HEK293 (cell line): ENCODE measurements around the gene KCNE3.

ENCODE experiments used
- CTCF ChIA-PET: fragments of 350-600 bp; formaldehyde crosslinking; extraction: SDS; loops from one replicate; lab custom pipeline; 2021; ENCODE audit warnings: antibody characterized with exemption; lab: Yijun Ruan, JAX
- POLR2A ChIA-PET: fragments of 300-600 bp; formaldehyde crosslinking; extraction: SDS; loops from one replicate; lab custom pipeline; 2020; ENCODE audit warnings: antibody characterized with exemption, inconsistent platforms; lab: Yijun Ruan, JAX
- H3K27ac ChIP-seq: fragments of 200-500 bp; sonication (Bioruptor generic); 2 replicates; pipeline ENCODE4 v1.5.1; 2014; ENCODE audit warnings: low read depth, low read length, control low read depth, inconsistent platforms; ENCODE audit errors: extremely low read depth
- H3K36me3 ChIP-seq, 2 experiments: fragments of 200-500 bp in 1 of 2; sonication (Bioruptor generic) in 1 of 2; 1 replicate in 1 of 2; 2 replicates in 1 of 2; pipeline ENCODE4 v1.5.1; 2014 to 2017; ENCODE audit warnings: inconsistent platforms in 2 of 2, low read length in 2 of 2; ENCODE audit not compliant: control insufficient read depth in 2 of 2, insufficient read depth in 1 of 2
- H3K4me1 ChIP-seq: fragments of 200-500 bp; sonication (Bioruptor generic); 2 replicates; pipeline ENCODE4 v1.5.1; 2014; ENCODE audit warnings: mild to moderate bottlenecking, low read length, inconsistent platforms; ENCODE audit not compliant: control insufficient read depth, insufficient read depth
- H3K4me3 ChIP-seq: 2 replicates; pipeline ENCODE4 v1.5.1; 2011; ENCODE audit warnings: low read depth, mild to moderate bottlenecking, control low read depth, low read length, moderate library complexity
- H3K9me3 ChIP-seq: fragments of 200-500 bp; sonication (Bioruptor generic); 2 replicates; pipeline ENCODE4 v1.5.1; 2014; ENCODE audit warnings: low read depth, low read length, inconsistent platforms; ENCODE audit not compliant: control insufficient read depth, insufficient read depth
- MYNN ChIP-seq: fragments of 450-650 bp; formaldehyde crosslinking; IDR thresholded peaks from 2 replicates; pipeline ENCODE4 v1.5.1; 2016; ENCODE audit warnings: missing biosample characterization, missing genetic modification characterization, borderline replicate concordance
- MZF1 ChIP-seq: fragments of 450-650 bp; formaldehyde crosslinking; IDR thresholded peaks from 2 replicates; pipeline ENCODE4 v1.5.1; 2017; ENCODE audit warnings: missing biosample characterization, missing genetic modification characterization, borderline replicate concordance
- REPIN1 ChIP-seq: fragments of 450-650 bp; formaldehyde crosslinking; IDR thresholded peaks from 2 replicates; pipeline ENCODE4 v1.5.1; 2017; ENCODE audit warnings: missing biosample characterization, missing genetic modification characterization, low read depth
- TCF7L2 ChIP-seq: IDR thresholded peaks from 2 replicates; pipeline ENCODE4 v1.6.1; 2011; ENCODE audit warnings: low read depth, mild to moderate bottlenecking, inconsistent platforms, low read length, moderate library complexity, borderline replicate concordance
- TRIM28 ChIP-seq: IDR thresholded peaks from 2 replicates; pipeline ENCODE4 v1.6.1; 2011; ENCODE audit warnings: low read length, control low read depth, borderline replicate concordance
- YY1 ChIP-seq: fragments of 450-650 bp; formaldehyde crosslinking; IDR thresholded peaks from 2 replicates; pipeline ENCODE4 v1.5.1; 2018; ENCODE audit warnings: missing biosample characterization, missing genetic modification characterization
- YY2 ChIP-seq: fragments of 450-650 bp; formaldehyde crosslinking; IDR thresholded peaks from 2 replicates; pipeline ENCODE4 v1.5.1; 2016; ENCODE audit warnings: missing biosample characterization, missing genetic modification characterization
- ZBTB20 ChIP-seq: fragments of 450-650 bp; formaldehyde crosslinking; IDR thresholded peaks from 2 replicates; pipeline ENCODE4 v1.5.1; 2016; ENCODE audit warnings: missing biosample characterization, missing genetic modification characterization
- ZNF211 ChIP-seq: fragments of 450-650 bp; formaldehyde crosslinking; IDR thresholded peaks from 2 replicates; pipeline ENCODE4 v1.5.1; 2016; ENCODE audit warnings: low read depth, missing biosample characterization, missing genetic modification characterization
- ZNF221 ChIP-seq: fragments of 450-650 bp; formaldehyde crosslinking; IDR thresholded peaks from 2 replicates; pipeline ENCODE4 v1.5.1; 2017; ENCODE audit warnings: missing biosample characterization, missing genetic modification characterization, borderline replicate concordance
- ZNF292 ChIP-seq: fragments of 450-650 bp; formaldehyde crosslinking; IDR thresholded peaks from 2 replicates; pipeline ENCODE4 v1.5.1; 2016; ENCODE audit warnings: low read depth, missing biosample characterization, missing genetic modification characterization, borderline replicate concordance
- ZNF302 ChIP-seq: fragments of 450-650 bp; formaldehyde crosslinking; IDR thresholded peaks from 2 replicates; pipeline ENCODE4 v1.5.1; 2016; ENCODE audit warnings: missing biosample characterization, missing genetic modification characterization, low read depth
- ZNF335 ChIP-seq: fragments of 450-650 bp; formaldehyde crosslinking; conservative IDR thresholded peaks from 2 replicates; pipeline ENCODE4 v1.5.1; 2016; ENCODE audit warnings: missing biosample characterization, missing genetic modification characterization
- ZNF341 ChIP-seq: fragments of 450-650 bp; formaldehyde crosslinking; IDR thresholded peaks from 2 replicates; pipeline ENCODE4; 2016; ENCODE audit warnings: low read depth, missing biosample characterization, missing genetic modification characterization
- ZNF391 ChIP-seq: fragments of 450-650 bp; formaldehyde crosslinking; IDR thresholded peaks from 2 replicates; pipeline ENCODE4 v1.5.1; 2016; ENCODE audit warnings: low read depth, missing biosample characterization, missing genetic modification characterization, borderline replicate concordance
- ZNF544 ChIP-seq: fragments of 450-650 bp; formaldehyde crosslinking; IDR thresholded peaks from 2 replicates; pipeline ENCODE4 v1.5.0; 2017; ENCODE audit warnings: missing biosample characterization, missing genetic modification characterization
- ZNF610 ChIP-seq: fragments of 450-650 bp; formaldehyde crosslinking; IDR thresholded peaks from 2 replicates; pipeline ENCODE4 v1.5.1; 2016; ENCODE audit warnings: missing biosample characterization, missing genetic modification characterization, borderline replicate concordance
- ZNF776 ChIP-seq: fragments of 450-650 bp; formaldehyde crosslinking; IDR thresholded peaks from 2 replicates; pipeline ENCODE4 v1.5.0; 2017; ENCODE audit warnings: missing biosample characterization, missing genetic modification characterization, borderline replicate concordance
- ZNF830 ChIP-seq: fragments of 450-650 bp; IDR thresholded peaks from 2 replicates; pipeline ENCODE4 v1.5.0; 2018; ENCODE audit warnings: missing biosample characterization, missing genetic modification characterization, low read depth, mild to moderate bottlenecking, moderate library complexity
- TF ChIP-seq, protein P1 (sequence below): fragments of 450-650 bp; formaldehyde crosslinking; IDR thresholded peaks from 2 replicates; pipeline ENCODE4 v1.5.1; 2017; ENCODE audit warnings: missing biosample characterization, mild to moderate bottlenecking, missing genetic modification characterization, moderate library complexity
- TF ChIP-seq, protein P2 (sequence below): fragments of 450-650 bp; formaldehyde crosslinking; IDR thresholded peaks from 2 replicates; pipeline ENCODE4 v1.5.1; 2016; ENCODE audit warnings: missing biosample characterization, missing genetic modification characterization
- TF ChIP-seq, protein P3 (sequence below): fragments of 450-650 bp; formaldehyde crosslinking; IDR thresholded peaks from 2 replicates; pipeline ENCODE4; 2016; ENCODE audit warnings: missing biosample characterization, missing genetic modification characterization
- TF ChIP-seq, protein P4 (sequence below): fragments of 450-650 bp; formaldehyde crosslinking; IDR thresholded peaks from 2 replicates; pipeline ENCODE4 v1.5.1; 2017; ENCODE audit warnings: missing biosample characterization, missing genetic modification characterization
- TF ChIP-seq, protein P5 (sequence below): fragments of 450-650 bp; formaldehyde crosslinking; IDR thresholded peaks from 2 replicates; pipeline ENCODE4 v1.5.1; 2016; ENCODE audit warnings: missing biosample characterization, missing genetic modification characterization
- TF ChIP-seq, protein P6 (sequence below): fragments of 450-650 bp; formaldehyde crosslinking; IDR thresholded peaks from 2 replicates; pipeline ENCODE4 v1.5.1; 2016; ENCODE audit warnings: missing biosample characterization, missing genetic modification characterization

The KCNE3 gene

DNA sequence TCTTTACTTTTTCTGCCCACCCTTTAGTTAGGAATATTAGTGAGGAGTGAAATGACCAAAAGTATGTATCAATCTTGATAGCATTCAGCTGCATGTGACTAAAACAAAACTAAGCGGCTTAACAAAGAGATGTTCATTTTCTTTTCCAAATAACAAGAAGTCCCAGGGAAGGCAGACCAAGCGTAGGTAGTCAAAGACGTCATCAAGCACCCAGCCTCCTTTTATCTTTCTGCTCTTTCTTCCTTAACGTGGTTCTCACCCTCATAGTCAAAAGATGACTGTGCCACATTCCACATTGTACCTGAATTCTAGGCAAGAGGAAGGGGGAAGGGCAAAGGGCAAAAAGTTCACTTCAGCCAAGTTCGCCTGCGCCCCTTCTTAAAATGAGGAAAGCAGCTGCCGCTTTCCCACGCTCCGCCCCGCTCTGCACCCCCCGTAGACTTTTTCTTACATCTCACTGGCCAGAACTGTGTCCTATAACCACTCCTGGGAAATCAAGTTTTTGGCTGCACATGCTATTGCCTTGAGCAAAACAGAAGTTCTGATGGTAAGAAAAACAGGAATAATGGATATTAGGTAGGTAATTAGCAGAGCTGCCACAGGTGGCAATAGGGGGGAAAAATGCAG is 54.5 kb downstream of the KCNE3 start:
- H3K4me1 ChIP-seq = peaks cover 1% of the 10 kb centered on the region; the same call in 1 of the 2 replicates
- POLR2A ChIA-PET = interaction anchor here (0.8 kb wide), 1 partner anchor 12 kb away, joined by 3 read pairs; no protein-coding TSS in a partner anchor
- no peaks in the 10 kb centered on the region for H3K9me3 ChIP-seq
- CTCF ChIA-PET = interaction anchor here (0.6 kb wide), 1 partner anchor 69 kb away, joined by 5 read pairs; no protein-coding TSS in a partner anchor
- H3K4me3 ChIP-seq = no peak overlapping the region
- no peak for TF ChIP-seq MYNN
- TF ChIP-seq ZNF830 (tag by site-specific recombination) = no peak
- no peak for TF ChIP-seq ZNF544 (tag by site-specific recombination)
- no peak for TF ChIP-seq ZNF776 (tag by site-specific recombination)
- no peak for TF ChIP-seq ZNF302 (tag by site-specific recombination)
- TF ChIP-seq, protein P1, sequence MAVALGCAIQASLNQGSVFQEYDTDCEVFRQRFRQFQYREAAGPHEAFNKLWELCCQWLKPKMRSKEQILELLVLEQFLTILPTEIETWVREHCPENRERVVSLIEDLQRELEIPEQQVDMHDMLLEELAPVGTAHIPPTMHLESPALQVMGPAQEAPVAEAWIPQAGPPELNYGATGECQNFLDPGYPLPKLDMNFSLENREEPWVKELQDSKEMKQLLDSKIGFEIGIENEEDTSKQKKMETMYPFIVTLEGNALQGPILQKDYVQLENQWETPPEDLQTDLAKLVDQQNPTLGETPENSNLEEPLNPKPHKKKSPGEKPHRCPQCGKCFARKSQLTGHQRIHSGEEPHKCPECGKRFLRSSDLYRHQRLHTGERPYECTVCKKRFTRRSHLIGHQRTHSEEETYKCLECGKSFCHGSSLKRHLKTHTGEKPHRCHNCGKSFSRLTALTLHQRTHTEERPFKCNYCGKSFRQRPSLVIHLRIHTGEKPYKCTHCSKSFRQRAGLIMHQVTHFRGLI = no peak
- TF ChIP-seq ZNF391 = no peak
- no peak for TF ChIP-seq ZNF221 (tag by site-specific recombination)
- no peak for TF ChIP-seq ZNF211 (tag by site-specific recombination)
- H3K27ac ChIP-seq = no peak overlapping the region
- no peaks in the 10 kb centered on the region for H3K36me3 ChIP-seq

DNA sequence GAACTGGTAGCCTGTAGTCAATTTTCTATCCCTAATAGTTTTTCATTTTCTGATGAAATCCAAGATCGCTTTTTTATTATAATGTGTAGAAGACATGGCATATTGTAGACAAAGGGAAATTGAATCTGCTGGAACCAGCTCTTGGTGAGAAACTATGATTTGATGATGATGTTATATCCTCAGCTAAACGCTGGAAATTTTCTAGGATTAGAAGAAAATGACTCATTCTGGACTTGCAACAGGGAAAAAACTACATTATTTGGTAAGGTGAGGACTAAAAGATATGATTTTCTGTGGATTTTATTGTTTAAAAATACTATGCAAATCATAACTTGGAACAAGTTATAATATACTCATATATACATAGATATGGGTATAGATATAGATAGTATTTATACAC is 55.0 kb downstream of the KCNE3 start:
- POLR2A ChIA-PET = no interaction called here
- Histone ChIP-seq H3K36me3 (no peaks in the 10 kb centered on the region), H3K9me3 (no peaks in the 10 kb centered on the region), H3K4me1 (no peaks in the 10 kb centered on the region), H3K4me3 (no peak overlapping the region), H3K27ac (no peak overlapping the region)
- CTCF ChIA-PET = interaction anchor here (0.6 to 1.0 kb wide), 3 partner anchors 23 to 196 kb away, joined by 4 read pairs; no protein-coding TSS in a partner anchor
- no peak for TF ChIP-seq MZF1
- no peak for TF ChIP-seq YY2
- TF ChIP-seq, protein P2, sequence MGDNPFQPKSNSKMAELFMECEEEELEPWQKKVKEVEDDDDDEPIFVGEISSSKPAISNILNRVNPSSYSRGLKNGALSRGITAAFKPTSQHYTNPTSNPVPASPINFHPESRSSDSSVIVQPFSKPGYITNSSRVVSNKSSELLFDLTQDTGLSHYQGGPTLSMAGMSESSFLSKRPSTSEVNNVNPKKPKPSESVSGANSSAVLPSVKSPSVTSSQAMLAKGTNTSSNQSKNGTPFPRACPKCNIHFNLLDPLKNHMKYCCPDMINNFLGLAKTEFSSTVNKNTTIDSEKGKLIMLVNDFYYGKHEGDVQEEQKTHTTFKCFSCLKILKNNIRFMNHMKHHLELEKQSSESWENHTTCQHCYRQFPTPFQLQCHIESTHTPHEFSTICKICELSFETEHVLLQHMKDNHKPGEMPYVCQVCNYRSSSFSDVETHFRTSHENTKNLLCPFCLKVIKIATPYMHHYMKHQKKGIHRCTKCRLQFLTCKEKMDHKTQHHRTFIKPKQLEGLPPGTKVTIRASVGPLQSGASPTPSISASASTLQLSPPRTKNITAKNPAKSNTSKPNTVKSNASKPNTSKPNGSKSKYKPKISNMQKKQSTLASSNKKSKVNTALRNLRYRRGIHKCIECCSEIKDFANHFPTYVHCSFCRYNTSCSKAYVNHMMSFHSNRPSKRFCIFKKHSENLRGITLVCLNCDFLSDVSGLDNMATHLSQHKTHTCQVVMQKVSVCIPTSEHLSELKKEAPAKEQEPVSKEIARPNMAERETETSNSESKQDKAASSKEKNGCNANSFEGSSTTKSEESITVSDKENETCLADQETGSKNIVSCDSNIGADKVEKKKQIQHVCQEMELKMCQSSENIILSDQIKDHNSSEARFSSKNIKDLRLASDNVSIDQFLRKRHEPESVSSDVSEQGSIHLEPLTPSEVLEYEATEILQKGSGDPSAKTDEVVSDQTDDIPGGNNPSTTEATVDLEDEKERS = no peak
- no peak for TF ChIP-seq TCF7L2
- no peak for TF ChIP-seq ZNF335 (tag by site-specific recombination)
- no peak for TF ChIP-seq ZNF341 (tag by site-specific recombination)
- TF ChIP-seq, protein P3, sequence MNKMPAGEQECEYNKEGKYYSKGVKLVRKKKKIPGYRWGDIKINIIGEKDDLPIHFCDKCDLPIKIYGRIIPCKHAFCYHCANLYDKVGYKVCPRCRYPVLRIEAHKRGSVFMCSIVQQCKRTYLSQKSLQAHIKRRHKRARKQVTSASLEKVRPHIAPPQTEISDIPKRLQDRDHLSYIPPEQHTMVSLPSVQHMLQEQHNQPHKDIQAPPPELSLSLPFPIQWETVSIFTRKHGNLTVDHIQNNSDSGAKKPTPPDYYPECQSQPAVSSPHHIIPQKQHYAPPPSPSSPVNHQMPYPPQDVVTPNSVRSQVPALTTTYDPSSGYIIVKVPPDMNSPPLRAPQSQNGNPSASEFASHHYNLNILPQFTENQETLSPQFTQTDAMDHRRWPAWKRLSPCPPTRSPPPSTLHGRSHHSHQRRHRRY = no peak
- no peak for TF ChIP-seq ZNF610 (tag by site-specific recombination)
- TF ChIP-seq ZNF292 (tag by site-specific recombination) = no peak
- no peak for TF ChIP-seq TRIM28
- no peak for TF ChIP-seq YY1 (tag by site-specific recombination)
- TF ChIP-seq, protein P4, sequence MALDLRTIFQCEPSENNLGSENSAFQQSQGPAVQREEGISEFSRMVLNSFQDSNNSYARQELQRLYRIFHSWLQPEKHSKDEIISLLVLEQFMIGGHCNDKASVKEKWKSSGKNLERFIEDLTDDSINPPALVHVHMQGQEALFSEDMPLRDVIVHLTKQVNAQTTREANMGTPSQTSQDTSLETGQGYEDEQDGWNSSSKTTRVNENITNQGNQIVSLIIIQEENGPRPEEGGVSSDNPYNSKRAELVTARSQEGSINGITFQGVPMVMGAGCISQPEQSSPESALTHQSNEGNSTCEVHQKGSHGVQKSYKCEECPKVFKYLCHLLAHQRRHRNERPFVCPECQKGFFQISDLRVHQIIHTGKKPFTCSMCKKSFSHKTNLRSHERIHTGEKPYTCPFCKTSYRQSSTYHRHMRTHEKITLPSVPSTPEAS (tag by site-specific recombination) = no peak
- TF ChIP-seq, protein P5, sequence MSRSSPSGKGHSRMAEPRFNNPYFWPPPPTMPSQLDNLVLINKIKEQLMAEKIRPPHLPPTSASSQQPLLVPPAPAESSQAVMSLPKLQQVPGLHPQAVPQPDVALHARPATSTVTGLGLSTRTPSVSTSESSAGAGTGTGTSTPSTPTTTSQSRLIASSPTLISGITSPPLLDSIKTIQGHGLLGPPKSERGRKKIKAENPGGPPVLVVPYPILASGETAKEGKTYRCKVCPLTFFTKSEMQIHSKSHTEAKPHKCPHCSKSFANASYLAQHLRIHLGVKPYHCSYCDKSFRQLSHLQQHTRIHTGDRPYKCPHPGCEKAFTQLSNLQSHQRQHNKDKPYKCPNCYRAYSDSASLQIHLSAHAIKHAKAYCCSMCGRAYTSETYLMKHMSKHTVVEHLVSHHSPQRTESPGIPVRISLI (tag by site-specific recombination) = no peak
- no peak for TF ChIP-seq ZBTB20 (tag by site-specific recombination)
- TF ChIP-seq REPIN1 (tag by site-specific recombination) = no peak
- TF ChIP-seq, protein P6, sequence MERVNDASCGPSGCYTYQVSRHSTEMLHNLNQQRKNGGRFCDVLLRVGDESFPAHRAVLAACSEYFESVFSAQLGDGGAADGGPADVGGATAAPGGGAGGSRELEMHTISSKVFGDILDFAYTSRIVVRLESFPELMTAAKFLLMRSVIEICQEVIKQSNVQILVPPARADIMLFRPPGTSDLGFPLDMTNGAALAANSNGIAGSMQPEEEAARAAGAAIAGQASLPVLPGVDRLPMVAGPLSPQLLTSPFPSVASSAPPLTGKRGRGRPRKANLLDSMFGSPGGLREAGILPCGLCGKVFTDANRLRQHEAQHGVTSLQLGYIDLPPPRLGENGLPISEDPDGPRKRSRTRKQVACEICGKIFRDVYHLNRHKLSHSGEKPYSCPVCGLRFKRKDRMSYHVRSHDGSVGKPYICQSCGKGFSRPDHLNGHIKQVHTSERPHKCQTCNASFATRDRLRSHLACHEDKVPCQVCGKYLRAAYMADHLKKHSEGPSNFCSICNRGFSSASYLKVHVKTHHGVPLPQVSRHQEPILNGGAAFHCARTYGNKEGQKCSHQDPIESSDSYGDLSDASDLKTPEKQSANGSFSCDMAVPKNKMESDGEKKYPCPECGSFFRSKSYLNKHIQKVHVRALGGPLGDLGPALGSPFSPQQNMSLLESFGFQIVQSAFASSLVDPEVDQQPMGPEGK (tag by site-specific recombination) = no peak
